ENCODE measurements around the gene CDRT15. TPM values are rescaled to one million over a fixed set of nuclear protein-coding genes. Genes with fewer than 3 reads are reported as not detected.
"Not testable (repeated sequence)": the region's sequence is repeated elsewhere in the genome, so short reads cannot be mapped to it uniquely, and the experiment has no call there.

Gene CDRT15
- polyA plus RNA-seq (not detected in 3 replicates), polyA minus RNA-seq (not detected in 3 replicates)
- not detected for polyA plus RNA-seq (2011; ENCODE audit: low read depth)
- polyA plus RNA-seq (2011; cell fraction: cytosol; rRNA removed): not detected in 2 replicates
- not detected in 2 replicates for polyA plus RNA-seq (2011; cell fraction: nucleus; rRNA removed)
- not detected in 2 replicates for polyA plus RNA-seq (2012; ENCODE audit: low replicate concordance)
- not detected for polyA minus RNA-seq (2011; cell fraction: cytosol; rRNA and poly(A)+ RNA removed)
- polyA minus RNA-seq (2011; cell fraction: nucleus; rRNA and poly(A)+ RNA removed): not detected in 2 replicates

DNA sequence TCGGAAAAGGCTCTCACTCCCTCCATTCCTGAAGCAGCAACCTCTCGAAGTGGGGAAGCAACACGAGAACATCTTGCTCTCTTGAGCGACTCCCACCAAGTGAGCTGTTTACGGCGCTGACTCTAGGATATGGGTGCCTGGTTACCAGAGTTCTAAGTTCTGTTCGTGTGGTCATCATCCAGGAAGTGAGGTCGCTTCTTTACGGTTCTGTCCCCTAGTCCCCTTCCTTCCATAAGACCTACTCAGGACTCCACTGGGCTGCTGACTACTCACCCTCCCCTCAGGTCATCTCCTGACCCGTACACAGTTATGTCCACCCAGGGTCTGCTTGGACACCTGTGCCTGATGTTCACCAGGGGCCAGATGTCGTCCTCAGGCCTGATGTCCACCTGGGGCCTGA is at the start of gene CDRT15:
Gene CDRT15 (minus strand): TSS at position 101 of the 400 bp plus-strand sequence. CDS start 29 bp downstream, at position 72.
- DNase-seq (ENCODE audit: low read depth, low spot score); H3K4me3 ChIP-seq (ENCODE audit: control insufficient read depth in 2 of 3, extremely low read depth in 1 of 3, insufficient read depth in 2 of 3, low read depth in 1 of 3, low read length in 3 of 3); H3K9me1 ChIP-seq (ENCODE audit: control insufficient read depth, extremely low read depth, insufficient read depth, low read length); H3K27me3 ChIP-seq (ENCODE audit: control insufficient read depth, extremely low read depth, insufficient read depth, low read length); FAIRE-seq; H3K4me1 ChIP-seq (ENCODE audit: control insufficient read depth, extremely low read depth, insufficient read depth, low read length); H2AFZ ChIP-seq (ENCODE audit: control insufficient read depth, low read length); H3K27ac ChIP-seq (ENCODE audit: control insufficient read depth, insufficient read depth, low read length); H3K4me2 ChIP-seq (ENCODE audit: control insufficient read depth, extremely low read depth, insufficient read depth, low read depth, low read length); H3K36me3 ChIP-seq (ENCODE audit: control insufficient read depth in 2 of 2, extremely low read depth in 1 of 2, insufficient read depth in 2 of 2, low read length in 2 of 2); H4K20me1 ChIP-seq (ENCODE audit: control insufficient read depth, extremely low read depth, insufficient read depth, low read length); dilution Hi-C loops (cut with MboI; ENCODE audit: extremely low pct_ligation_motif_present, low sequenced_read_pairs); H3K9ac ChIP-seq (ENCODE audit: control insufficient read depth, extremely low read depth, insufficient read depth, low read length); H3K9me3 ChIP-seq (ENCODE audit: control insufficient read depth, low read depth, low read length); H3K79me2 ChIP-seq (ENCODE audit: control insufficient read depth, insufficient read depth, low read length): not testable (repeated sequence)

DNA sequence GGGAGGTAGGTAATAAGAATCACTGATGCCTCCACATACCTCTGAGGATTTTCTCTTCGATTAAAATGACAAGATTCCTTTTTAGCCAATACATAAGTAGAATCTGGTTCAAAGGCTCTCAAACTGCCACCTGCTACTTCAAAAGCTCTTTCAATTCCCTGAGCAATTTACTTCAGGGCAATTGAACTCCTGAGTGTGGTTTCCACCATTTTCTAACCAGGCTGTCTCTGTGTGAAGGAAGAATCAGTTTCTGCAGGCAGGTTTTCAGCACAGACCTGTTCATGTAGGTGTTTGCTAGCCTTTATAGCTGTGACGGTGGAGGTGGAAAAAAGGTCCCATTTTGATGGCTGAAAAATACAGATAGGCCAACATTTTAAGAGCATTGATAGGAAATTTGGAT is 46.1 kb upstream of the CDRT15 start:
- no peaks in the 10 kb centered on the region for H3K4me1 ChIP-seq (ENCODE audit: control insufficient read depth, extremely low read depth, insufficient read depth, low read length)
- no peaks in the 10 kb centered on the region for H3K27me3 ChIP-seq (ENCODE audit: control insufficient read depth, extremely low read depth, insufficient read depth, low read length)
- no peaks in the 10 kb centered on the region for H3K36me3 ChIP-seq (ENCODE audit: control insufficient read depth in 2 of 2, extremely low read depth in 1 of 2, insufficient read depth in 2 of 2, low read length in 2 of 2)
- DNase-seq (ENCODE audit: low read depth, low spot score): no peak
- no peak for FAIRE-seq
- no peak overlapping the region for H3K27ac ChIP-seq (ENCODE audit: control insufficient read depth, insufficient read depth, low read length)
- dilution Hi-C loops (cut with MboI; ENCODE audit: extremely low pct_ligation_motif_present, low sequenced_read_pairs): no loop called here
- H2AFZ ChIP-seq (ENCODE audit: control insufficient read depth, low read length): no peak overlapping the region
- H3K9me3 ChIP-seq (ENCODE audit: control insufficient read depth, low read depth, low read length): no peaks in the 10 kb centered on the region
- no peaks in the 10 kb centered on the region for H3K9me1 ChIP-seq (ENCODE audit: control insufficient read depth, extremely low read depth, insufficient read depth, low read length)
- no peak overlapping the region for H3K4me3 ChIP-seq (ENCODE audit: control insufficient read depth in 2 of 3, extremely low read depth in 1 of 3, insufficient read depth in 2 of 3, low read depth in 1 of 3, low read length in 3 of 3)
- no peaks in the 10 kb centered on the region for H4K20me1 ChIP-seq (ENCODE audit: control insufficient read depth, extremely low read depth, insufficient read depth, low read length)
- H3K9ac ChIP-seq (ENCODE audit: control insufficient read depth, extremely low read depth, insufficient read depth, low read length): no peak overlapping the region
- no peaks in the 10 kb centered on the region for H3K79me2 ChIP-seq (ENCODE audit: control insufficient read depth, insufficient read depth, low read length)
- H3K4me2 ChIP-seq (ENCODE audit: control insufficient read depth, extremely low read depth, insufficient read depth, low read depth, low read length): no peak overlapping the region
- TF ChIP-seq, protein P1, sequence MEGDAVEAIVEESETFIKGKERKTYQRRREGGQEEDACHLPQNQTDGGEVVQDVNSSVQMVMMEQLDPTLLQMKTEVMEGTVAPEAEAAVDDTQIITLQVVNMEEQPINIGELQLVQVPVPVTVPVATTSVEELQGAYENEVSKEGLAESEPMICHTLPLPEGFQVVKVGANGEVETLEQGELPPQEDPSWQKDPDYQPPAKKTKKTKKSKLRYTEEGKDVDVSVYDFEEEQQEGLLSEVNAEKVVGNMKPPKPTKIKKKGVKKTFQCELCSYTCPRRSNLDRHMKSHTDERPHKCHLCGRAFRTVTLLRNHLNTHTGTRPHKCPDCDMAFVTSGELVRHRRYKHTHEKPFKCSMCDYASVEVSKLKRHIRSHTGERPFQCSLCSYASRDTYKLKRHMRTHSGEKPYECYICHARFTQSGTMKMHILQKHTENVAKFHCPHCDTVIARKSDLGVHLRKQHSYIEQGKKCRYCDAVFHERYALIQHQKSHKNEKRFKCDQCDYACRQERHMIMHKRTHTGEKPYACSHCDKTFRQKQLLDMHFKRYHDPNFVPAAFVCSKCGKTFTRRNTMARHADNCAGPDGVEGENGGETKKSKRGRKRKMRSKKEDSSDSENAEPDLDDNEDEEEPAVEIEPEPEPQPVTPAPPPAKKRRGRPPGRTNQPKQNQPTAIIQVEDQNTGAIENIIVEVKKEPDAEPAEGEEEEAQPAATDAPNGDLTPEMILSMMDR (optimal IDR thresholded peaks at IDR 0.05 in 1 of 3, IDR thresholded peaks at IDR 0.05 in 1 of 3, conservative IDR thresholded peaks at IDR 0.05 in 1 of 3; ENCODE audit: extremely low read depth in 1 of 3, insufficient read depth in 2 of 3, low read length in 3 of 3): no peak
- TF ChIP-seq EZH2 (IDR thresholded peaks at IDR 0.05; ENCODE audit: low read length): no peak

DNA sequence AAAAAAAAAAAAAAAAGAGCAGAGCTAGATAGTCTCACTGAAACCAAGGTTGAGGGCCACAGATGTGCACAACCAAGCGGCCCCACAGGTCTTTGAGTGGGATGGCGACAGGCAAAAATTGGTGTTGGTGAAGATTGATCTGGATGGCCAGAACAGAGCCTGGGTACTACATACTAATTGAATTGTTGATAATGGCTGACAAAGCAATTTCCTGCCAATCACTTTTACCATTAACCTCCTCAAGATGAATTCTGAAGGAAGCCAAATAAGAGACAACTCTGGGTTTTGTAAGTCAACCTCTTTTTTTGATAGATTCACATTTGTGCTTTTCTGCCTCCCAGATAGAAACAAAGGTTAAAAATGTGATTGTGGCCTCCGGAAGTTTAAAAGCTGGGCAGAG is 44.9 kb upstream of the CDRT15 start:
- Histone ChIP-seq H3K4me2 (ENCODE audit: control insufficient read depth, extremely low read depth, insufficient read depth, low read depth, low read length) (no peak overlapping the region), H3K79me2 (ENCODE audit: control insufficient read depth, insufficient read depth, low read length) (no peaks in the 10 kb centered on the region), H3K27me3 (ENCODE audit: control insufficient read depth, extremely low read depth, insufficient read depth, low read length) (no peaks in the 10 kb centered on the region), H3K36me3 (ENCODE audit: control insufficient read depth in 2 of 2, extremely low read depth in 1 of 2, insufficient read depth in 2 of 2, low read length in 2 of 2) (no peaks in the 10 kb centered on the region), H4K20me1 (ENCODE audit: control insufficient read depth, extremely low read depth, insufficient read depth, low read length) (no peaks in the 10 kb centered on the region), H2AFZ (ENCODE audit: control insufficient read depth, low read length) (no peak overlapping the region), H3K4me3 (ENCODE audit: control insufficient read depth in 2 of 3, extremely low read depth in 1 of 3, insufficient read depth in 2 of 3, low read depth in 1 of 3, low read length in 3 of 3) (no peak overlapping the region), H3K9me3 (ENCODE audit: control insufficient read depth, low read depth, low read length) (no peaks in the 10 kb centered on the region), H3K27ac (ENCODE audit: control insufficient read depth, insufficient read depth, low read length) (no peak overlapping the region), H3K9me1 (ENCODE audit: control insufficient read depth, extremely low read depth, insufficient read depth, low read length) (no peaks in the 10 kb centered on the region), H3K4me1 (ENCODE audit: control insufficient read depth, extremely low read depth, insufficient read depth, low read length) (no peaks in the 10 kb centered on the region), H3K9ac (ENCODE audit: control insufficient read depth, extremely low read depth, insufficient read depth, low read length) (no peak overlapping the region)
- no peak for FAIRE-seq
- dilution Hi-C loops (cut with MboI; ENCODE audit: extremely low pct_ligation_motif_present, low sequenced_read_pairs): no loop called here
- DNase-seq (ENCODE audit: low read depth, low spot score): no peak
- TF ChIP-seq, protein P1 (optimal IDR thresholded peaks at IDR 0.05 in 1 of 3, IDR thresholded peaks at IDR 0.05 in 1 of 3, conservative IDR thresholded peaks at IDR 0.05 in 1 of 3; ENCODE audit: extremely low read depth in 1 of 3, insufficient read depth in 2 of 3, low read length in 3 of 3): no peak
- TF ChIP-seq EZH2 (IDR thresholded peaks at IDR 0.05; ENCODE audit: low read length): no peak
